ENCODE measurements around the gene PRADC1. TPM values are rescaled to one million over a fixed set of nuclear protein-coding genes. Genes with fewer than 3 reads are reported as not detected.
"Not testable (repeated sequence)": the region's sequence is repeated elsewhere in the genome, so short reads cannot be mapped to it uniquely, and the experiment has no call there.

PRADC1 gene
- total RNA-seq, 1 donor = 15.0 TPM

DNA sequence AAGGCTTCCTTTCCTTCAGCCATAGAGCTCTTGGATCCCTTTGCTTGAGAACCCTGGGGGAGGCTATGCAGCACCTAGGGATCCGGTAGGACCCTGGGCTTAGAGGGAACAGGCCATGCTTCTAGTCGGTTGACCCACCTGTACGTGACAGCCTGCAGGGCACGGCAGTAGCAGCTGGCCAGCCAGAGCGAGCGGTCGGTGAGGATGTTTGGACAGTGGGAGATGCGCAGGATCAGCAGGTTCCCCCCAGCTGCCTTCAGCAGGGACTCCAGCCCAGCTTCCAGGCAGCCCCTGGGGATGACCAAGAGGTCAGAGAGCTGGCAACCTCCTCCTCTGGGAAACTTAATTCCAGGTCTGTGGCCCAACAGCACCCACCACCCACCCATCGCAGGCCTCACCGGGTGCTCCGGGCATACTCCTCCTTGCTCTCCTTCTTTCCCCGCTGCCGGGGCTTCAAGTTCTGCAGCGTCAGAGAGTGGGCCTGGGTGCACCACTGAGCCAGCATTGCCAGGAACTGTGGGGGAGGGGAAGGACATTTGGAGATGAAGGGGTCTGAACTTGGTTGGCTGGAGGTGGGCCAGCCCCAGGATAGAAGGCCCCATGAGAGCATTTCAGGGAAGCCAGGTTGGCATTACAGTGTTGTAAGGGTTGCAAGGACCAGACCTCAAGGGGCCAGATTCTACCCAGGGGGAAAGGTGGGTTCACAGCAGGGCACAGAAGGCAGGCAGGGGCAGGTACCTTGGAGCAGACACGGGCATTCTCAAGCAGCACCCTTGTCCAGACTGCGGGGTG lies 30.7 kb upstream of the PRADC1 start:
- DNase-seq (ENCODE audit: low read depth) = no peak
- no peak overlapping the region for H3K4me3 ChIP-seq (ENCODE audit: low read depth, low read length)
- TF ChIP-seq, protein P1, sequence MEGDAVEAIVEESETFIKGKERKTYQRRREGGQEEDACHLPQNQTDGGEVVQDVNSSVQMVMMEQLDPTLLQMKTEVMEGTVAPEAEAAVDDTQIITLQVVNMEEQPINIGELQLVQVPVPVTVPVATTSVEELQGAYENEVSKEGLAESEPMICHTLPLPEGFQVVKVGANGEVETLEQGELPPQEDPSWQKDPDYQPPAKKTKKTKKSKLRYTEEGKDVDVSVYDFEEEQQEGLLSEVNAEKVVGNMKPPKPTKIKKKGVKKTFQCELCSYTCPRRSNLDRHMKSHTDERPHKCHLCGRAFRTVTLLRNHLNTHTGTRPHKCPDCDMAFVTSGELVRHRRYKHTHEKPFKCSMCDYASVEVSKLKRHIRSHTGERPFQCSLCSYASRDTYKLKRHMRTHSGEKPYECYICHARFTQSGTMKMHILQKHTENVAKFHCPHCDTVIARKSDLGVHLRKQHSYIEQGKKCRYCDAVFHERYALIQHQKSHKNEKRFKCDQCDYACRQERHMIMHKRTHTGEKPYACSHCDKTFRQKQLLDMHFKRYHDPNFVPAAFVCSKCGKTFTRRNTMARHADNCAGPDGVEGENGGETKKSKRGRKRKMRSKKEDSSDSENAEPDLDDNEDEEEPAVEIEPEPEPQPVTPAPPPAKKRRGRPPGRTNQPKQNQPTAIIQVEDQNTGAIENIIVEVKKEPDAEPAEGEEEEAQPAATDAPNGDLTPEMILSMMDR (IDR thresholded peaks at IDR 0.05; ENCODE audit: insufficient read depth, low read length) = no peak

DNA sequence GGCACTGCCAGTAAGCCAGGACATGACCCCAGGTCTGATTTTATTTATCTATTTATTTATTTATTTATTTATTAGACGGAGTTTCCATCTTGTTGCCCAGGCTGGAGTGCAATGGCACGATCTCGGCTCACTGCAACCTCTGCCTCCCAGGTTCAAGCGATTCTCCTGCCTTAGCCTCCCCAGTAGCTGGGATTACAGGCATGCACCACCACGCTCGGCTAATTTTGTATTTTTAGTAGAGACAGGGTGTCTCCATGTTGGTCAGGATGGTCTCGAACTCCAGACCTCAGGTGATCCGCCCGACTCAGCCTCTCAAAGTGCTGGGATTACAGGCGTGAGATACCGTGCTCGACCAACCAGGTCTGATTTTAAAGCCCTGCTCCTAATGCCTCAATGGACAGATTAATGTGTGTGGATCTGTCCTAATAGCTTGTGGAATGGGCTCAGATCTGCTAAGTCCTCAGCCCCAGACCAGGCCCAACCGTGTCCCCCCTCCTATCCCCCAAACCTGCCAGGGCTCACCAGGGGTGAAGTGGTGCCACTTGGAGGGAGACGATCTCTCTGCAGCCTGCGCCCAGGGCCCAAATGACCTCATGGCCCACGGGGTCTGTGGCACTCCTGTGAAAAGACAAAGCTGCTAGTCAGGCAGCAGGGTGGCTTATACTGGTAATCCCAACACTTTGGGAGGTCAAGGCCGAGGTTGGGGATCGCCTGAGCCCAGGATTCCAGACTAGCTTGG lies 29.8 kb upstream of the PRADC1 start:
- DNase-seq (ENCODE audit: low read depth); H3K4me3 ChIP-seq (ENCODE audit: low read depth, low read length): not testable (repeated sequence)

DNA sequence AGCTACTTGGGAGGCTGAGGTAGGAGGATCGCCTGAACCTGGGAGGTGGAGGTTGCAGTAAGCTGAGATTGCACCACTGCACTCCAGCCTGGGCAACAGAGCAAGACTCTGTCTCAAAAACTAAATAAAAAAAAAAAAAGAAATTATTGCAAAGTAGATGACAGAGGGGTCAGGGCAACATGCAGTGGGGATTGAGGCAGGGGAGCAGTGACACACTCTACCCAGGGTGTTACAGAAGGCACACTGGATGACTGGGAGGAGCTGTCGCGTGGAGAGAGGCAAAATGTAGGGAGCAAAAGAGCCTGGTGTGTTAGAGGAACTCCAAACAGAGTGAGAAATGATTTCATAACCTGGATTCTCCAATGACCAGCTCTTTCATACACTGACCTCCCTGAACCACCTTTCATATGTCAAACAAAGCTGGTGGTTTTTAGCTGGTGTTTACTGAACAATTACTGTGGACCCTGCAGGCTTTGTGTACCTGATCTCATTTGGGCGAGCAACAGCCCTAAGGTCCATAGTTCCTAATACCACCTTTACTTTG lies 29.1 kb upstream of the PRADC1 start:
- TF ChIP-seq, protein P1 (IDR thresholded peaks at IDR 0.05; ENCODE audit: insufficient read depth, low read length) = no peak
- no peak for DNase-seq (ENCODE audit: low read depth)
- H3K4me3 ChIP-seq (ENCODE audit: low read depth, low read length) = no peak overlapping the region

DNA sequence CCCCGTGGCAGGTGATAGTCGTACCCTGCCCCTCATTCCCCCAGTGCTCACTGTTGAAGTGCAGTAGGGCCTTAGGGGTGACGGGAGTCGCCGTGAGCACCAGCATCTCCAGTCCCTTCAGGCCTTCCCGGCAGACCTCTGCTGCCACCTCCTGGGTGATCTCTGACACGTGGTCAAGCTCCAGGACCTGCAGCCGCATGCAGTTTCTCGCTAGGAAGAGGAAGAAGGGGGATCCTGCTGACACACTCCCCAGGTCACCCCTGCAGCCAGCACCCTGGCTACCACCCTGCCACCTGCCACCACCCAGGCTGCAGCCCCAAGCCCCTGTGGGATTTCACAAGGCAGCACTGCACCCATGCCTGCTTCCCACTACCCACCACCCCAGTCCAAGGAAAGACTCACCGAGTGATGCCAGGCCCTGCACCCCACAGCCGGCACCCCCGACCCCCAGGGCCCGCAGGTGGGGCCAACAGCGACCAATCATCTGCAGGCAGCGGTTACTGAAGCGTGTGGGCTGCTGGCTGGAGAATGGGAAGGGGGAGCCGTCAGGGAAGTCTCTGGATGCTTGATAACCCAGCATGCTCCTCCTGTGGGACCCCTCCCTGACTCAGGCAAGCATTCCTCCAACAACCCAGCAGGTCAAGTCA lies 27.4 kb upstream of the PRADC1 start:
- peak; percentile 63 for DNase-seq (ENCODE audit: low read depth)
- TF ChIP-seq, protein P1 (IDR thresholded peaks at IDR 0.05; ENCODE audit: insufficient read depth, low read length) = peak; percentile 67

DNA sequence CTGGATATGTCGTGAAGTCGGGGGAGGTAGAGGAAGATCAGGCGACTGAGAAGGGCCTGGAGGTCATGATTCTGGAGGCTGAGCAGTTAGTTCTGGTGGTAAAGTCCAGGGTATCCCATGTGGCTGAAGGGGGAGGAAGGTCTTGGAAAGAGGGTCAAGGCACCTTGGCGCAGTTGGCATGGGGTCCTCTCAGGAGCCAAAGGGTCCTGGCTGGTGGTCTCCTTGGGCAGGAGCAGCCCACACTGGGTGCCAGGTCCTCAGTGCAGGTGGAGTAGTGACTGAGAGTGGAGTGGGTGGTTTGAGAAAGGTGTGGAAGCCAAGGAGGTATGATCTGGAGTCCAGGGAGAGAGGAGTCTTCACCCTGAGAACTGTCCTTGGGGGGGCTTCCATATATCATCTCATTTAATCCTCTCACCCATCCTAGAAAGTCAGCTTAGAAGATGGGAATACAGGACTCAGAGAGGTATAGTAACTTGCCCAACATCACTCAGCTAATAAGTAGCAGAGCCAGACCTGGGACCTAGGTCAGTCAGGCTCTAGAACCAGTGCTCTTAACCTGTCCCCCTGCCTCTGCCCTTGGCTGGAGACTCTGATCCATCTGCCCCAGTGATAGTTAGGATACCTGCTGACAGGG lies 26.8 kb upstream of the PRADC1 start:
- no peak for DNase-seq (ENCODE audit: low read depth)
- TF ChIP-seq, protein P1 (IDR thresholded peaks at IDR 0.05; ENCODE audit: insufficient read depth, low read length) = no peak
- no peak overlapping the region for H3K4me3 ChIP-seq (ENCODE audit: low read depth, low read length)

More for the DNA sequence above, 27.4 kb upstream of the PRADC1 start:
- H3K4me3 ChIP-seq (ENCODE audit: low read depth, low read length) = no peak overlapping the region

DNA sequence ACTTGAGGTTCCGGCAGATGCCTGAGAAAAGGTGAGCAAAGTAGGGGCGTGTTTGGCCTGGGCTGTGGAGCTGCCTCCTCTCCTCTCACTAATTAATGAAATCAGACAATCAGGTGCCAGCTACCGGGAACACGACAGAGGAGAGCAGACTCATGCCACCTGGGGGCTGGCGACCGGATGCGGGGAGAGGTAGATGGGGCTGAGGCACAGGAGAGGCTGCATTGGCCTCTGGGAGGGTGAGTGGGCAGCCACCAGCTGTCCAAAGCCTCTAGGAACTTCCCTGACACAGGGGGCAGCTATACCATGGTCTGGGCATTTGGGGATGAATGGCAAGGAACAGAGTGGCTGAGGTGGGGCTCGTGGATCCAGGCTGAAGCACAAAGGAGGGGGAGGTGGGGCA lies 26.2 kb upstream of the PRADC1 start:
- TF ChIP-seq, protein P1 (IDR thresholded peaks at IDR 0.05; ENCODE audit: insufficient read depth, low read length) = no peak
- DNase-seq (ENCODE audit: low read depth) = no peak
- H3K4me3 ChIP-seq (ENCODE audit: low read depth, low read length) = no peak overlapping the region

All from fibroblast of the aortic adventitia (primary cell).